HG02678 (cell line): ENCODE data around the gene COX6B2.
"Not testable (repeated sequence)": the region's sequence is repeated elsewhere in the genome, so short reads cannot be mapped to it uniquely, and the experiment has no call there.

Experiments used
- ATAC-seq: cut with Tn5 transposase; IDR thresholded peaks from one replicate; pipeline ENCODE4 v1.9.1; 2021; ENCODE audit warnings: mild to moderate bottlenecking, moderate library complexity; ENCODE audit not compliant: unreplicated experiment

The COX6B2 gene, protein sequence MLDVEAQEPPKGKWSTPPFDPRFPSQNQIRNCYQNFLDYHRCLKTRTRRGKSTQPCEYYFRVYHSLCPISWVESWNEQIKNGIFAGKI

DNA sequence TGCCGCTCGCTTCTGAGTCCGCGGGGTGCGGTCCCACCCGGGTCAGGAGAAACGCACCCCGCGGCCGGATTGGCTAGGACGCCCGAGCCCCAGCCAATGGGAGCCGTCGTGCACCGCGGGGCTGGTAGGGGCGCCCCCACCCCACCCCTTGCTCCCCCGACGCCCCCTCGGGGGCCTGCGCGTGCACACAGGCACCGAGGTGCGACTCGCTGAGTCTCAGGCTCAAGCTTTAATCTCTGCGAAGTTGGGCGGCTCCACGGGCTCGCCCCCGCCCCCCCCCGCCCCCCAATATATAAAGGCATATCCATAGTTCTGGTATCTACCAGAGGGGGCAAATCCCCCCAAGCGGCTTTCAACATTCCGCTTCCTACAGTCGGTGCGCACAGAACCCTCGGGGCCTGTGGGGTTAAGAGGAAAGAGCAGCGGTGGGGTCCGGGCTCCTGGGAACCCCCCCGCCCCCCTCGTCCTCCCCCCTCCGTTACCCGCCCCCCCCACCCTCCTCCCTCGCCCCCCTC, at the start of gene COX6B2:
COX6B2 (minus strand) TSS at position 22 of the 515 bp plus-strand sequence. CDS start 198 bp downstream, outside the sequence.
- ATAC-seq: no peak

DNA sequence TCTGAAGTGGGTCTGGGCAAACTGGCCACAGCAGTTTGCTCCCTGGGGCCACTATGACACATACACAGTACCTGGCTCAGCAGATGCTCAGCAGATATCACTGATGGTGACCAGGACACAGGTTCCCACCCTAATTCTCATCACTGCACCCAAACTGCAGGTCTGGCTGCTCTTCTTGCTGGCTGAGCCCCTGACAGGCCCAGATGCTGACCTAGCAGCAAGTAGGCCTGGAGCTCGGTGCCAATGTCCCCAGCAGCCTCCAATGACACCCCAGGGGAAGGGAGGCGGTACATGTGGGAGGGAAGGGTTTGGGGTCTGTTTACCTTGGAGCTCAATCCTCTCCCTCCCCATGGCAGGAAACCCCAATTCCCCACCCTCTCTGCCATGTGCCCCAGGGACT, 48.0 kb upstream of the COX6B2 start:
- no peak for ATAC-seq

DNA sequence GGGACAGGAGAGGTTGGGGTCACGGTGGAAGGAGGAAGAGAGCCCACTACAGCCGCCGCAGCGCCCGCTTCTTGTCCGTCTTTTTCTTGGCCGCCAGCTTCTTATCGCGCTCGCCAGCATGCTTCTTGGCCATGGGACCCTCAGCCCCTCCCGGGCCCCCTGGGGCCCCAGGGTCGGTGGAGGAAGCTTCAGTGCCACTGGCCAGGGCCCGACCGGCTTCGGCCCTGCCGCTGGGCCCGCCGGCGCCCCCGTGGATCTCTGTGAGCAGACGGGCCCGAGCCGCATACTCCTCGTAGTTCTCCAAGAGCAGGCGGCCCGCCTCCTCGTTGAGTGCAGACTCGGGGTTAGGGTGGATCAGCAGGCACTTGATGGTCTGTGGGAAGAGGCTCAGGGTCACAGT, 46.9 kb upstream of the COX6B2 start:
- not testable (repeated sequence) for ATAC-seq

DNA sequence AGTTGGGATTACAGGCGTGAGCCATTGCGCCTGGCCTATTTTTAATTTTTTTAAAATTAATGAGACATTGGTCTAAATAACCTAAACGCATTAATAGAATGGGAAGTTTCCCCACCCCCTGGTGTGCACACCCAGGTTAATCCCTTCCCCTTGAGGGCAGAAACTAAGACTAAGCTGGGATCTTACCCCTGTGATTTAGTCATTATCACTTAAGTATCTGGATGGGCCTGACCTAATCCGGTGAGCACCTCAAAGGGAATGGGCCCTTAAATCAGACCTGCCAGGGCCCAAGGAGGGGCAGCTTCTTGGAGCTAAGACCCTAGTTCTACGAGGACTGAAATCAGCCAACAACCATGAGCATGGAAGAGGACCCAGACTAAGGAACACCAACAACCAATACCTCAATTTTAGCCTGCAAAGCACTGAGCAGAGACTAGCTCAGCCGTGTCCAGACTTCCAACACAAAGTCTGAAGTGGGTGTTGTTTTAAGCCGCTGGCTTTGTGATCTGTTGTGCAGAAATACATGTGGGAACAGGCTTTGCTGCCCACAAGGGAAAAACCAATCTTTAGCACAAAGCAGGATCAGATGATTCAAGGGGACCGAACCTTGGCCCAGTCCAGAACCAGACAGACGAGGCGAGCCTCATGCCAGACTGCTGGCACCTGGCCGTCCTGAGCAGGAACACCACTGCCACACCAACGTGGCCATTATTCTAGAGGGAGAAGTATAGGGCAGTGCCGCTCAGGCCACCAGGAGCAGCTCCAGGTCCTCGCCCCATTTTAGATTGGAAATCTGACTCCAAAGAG, 46.0 kb upstream of the COX6B2 start:
- ATAC-seq: no peak

DNA sequence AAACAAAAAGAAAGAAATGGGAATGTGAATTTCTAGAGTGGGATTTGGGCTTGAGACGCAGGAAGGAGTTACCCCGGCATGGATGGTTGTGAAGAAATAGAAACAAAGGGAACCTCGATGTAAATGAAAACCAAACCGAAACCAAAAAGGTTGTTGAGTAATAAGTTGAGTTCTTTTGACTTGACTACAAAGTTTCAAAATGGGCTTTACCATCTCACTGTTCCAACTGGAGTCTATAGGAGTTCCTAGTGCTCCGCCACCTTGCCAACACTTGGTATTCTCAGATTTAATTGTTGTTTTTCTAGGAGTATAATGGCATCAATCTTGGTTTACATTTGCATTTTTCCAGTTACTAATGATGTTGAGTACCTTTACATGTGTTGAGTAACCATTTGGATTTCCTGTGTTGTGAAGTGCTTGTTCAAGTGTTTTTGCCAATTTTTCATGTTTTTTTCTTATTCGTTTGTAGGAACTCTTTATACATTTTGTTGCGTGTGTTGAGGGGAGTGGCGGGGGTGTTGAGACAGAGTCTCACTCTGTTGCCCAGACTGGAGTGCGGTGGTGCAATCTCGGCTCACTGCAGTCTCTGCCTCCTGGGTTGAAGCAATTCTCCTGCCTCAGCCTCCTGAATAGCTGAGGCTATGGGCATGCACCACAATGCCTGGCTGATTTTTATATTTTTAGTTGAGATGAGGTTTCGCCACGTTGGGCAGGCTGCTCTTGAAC, 43.8 kb upstream of the COX6B2 start:
- ATAC-seq: no peak

DNA sequence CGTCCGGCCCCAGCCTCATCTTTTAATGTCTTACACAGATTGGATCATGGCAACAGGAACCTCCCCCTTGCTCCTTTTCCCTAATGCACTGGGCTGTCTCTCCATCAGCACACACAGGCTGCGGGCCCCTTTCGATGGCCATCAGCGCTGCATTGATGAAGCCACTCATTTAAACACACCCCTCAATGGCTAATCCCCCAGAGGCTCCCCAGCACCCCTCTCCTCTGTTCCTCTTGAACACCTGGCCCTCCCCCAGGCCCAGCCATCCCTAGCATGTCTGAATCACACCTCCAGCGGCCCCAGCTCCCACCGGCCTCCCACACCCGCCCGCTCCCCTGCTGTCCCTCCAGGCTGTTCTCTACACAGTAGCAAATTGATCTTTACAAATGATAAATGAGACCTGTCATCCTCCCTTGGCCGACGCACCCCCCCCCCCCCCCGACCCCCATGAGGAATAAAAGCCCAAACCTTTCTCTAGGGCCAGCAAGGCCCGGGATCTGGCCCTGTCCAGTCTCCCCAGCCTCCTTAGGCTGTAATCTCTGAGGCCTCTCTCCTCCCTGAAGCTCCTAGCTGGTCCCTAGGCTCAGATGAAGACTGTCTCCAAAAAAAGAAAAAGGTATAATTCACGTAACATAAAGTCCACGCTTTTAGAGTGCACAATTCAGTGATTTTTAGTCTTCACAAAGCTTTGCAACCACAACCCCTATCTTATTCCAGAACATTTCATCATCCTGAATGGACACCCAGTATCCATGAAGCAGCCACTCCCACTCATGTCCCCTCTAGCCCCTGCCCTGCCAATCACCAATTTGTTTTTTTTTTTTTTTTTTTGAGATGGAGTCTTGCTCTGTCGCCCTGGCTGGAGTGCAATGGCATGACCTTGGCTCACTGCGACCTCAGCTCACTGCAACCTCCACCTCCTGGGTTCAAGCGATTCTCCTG, 38.6 kb upstream of the COX6B2 start:
- no peak for ATAC-seq

DNA sequence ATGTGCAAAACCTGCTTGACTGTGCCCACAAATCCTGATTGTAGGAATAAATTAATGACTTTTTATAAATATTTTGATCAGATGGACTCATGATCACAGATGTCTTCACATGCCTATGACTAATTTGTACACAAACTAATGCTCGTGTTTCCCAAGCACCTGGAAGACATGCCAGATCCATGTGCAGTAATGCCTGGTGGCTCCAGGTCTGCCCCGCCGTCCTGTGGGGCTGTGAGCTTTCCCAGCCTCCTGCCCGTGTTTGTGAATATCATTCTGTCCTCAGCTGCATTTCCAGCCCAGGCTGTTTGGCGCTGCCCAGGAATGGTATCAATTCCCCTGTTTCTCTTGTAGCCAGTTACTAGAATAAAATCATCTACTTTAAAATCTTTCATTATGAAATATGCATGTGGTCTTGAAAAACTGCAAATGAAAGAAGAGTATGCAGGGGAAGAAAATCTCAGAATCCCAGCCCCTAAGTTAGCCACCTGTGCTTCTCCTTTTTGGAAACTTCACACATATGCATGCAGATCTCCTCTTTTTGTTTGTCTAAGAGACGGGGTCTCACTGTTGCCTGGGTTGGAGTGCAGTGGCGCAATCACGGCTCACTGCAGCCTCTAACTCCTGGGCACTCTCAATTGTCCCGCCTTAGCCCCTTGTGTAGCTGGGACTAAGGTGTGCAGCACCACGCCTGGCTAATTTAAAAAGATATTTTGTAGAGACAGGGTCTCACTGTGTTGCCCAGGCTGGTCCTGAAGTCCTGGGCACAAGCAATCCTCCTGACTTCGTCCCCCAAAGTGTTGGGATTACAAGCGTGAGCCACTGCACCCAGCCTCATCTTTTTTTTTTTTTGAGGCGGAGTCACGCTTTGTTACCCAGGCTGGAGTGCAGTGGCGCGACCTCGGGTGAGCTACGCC, 37.4 kb upstream of the COX6B2 start:
- ATAC-seq: no peak

DNA sequence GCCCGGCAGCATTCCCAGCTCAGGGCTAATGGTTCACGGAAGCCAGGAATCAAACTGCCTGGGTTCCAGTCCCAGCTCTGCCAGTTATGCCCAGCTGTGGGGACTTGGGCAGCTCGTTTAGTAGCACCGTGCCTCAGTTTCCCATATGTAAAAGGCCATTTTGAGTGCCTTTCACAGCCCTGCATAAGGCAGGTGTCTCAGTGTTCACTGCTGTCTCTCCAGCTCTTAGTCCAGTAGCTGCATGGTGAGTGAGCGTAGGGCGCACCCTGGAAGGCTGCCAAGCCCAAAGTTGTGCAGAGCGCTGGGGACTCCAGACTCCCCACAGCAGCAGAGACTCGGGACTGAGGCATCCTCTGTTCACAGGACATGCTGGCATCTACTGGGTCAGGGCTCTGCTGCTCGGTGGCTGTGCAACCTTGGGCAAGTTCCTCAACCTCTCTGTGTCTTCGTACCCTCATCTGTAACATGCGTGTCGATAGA, 36.7 kb upstream of the COX6B2 start:
- no peak for ATAC-seq

DNA sequence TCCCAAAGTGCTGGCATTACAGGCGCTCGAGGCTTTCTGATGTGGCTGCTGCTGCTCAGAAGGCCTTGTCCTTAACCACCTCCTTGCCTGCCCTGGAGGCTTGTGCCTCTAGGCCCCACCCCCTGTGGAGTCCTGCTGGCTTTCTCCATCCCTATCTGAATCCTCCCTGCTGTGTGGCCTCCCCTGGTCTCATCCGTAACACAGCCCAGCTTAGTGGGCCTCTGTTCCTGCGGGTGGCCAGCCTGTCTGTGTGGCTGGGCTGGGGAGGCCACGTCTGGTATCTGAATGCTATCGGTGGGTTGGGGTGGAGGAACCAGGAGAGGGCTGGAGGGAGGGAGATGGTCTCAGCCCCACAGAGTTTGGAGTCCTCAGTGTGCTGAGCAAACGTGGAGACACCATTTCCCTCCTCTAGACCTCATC, 36.0 kb upstream of the COX6B2 start:
- ATAC-seq: no peak

DNA sequence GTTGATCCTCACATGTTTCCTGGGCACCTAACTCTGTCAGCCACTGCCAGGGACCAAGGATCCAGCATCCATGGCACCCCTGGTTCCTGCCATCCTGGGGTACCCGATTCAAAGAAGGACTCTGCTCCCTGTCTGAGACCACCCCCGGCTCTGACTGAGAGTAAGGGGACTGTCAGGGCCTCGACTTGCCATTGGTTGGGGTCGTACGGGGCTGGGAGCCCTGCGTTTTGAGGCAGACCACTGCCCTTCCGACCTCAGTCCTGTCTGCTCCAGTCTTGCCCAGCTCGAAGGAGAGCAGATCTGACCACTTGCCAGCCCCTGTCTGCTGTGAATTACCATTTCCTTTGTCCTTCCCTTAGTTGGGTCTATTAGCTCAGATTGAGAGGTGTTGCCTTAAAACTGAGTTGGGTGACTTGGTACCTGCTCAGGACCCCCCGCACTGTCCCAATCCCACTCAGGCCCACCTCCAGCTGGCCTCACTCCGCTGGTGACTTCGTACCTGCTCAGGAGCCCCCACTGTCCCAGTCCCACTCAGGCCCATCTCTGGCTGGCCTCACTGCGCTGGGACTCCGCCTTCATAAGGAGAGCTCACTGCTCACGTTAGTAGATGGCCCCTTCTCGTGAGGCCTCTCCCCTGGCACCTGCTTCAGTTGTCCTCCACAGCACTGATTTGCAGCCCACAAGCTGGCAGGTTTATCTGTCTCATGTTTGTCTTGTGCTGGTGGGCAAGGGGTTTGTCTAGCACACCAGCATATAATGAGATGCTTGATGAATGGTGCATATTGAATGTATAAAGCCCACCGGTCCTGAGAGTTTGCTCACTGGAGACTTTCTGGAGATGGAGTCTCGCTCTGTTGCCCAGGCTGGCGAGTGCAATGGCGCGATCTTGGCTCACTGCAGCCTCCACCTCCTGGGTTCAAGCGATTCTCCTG, 35.1 kb upstream of the COX6B2 start:
- ATAC-seq: no peak

DNA sequence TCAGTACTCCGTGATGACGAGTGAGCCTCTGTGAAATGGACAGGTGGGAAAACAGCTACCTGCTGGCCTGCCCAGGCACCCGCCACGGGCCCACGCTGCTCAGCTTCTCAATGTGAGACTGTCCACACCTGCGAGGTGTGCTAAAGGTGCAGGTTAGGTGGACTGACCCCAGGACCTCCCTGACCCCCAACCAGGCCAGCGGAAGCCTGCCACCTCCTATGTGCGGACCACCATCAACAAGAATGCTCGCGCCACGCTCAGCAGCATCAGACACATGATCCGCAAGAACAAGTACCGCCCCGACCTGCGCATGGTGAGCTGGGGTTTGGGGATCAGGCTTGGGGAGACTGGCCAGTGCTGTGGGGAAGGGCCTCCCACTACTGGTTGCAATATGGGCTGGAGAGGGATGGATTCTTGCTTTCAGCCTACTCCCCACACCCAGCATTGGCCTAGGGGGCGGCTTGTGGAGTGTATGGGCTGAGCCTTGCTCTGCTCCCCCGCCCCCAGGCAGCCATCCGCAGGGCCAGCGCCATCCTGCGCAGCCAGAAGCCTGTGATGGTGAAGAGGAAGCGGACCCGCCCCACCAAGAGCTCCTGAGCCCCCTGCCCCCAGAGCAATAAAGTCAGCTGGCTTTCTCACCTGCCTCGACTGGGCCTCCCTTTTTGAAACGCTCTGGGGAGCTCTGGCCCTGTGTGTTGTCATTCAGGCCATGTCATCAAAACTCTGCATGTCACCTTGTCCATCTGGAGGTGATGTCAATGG, 33.4 kb upstream of the COX6B2 start:
- ATAC-seq: no peak

DNA sequence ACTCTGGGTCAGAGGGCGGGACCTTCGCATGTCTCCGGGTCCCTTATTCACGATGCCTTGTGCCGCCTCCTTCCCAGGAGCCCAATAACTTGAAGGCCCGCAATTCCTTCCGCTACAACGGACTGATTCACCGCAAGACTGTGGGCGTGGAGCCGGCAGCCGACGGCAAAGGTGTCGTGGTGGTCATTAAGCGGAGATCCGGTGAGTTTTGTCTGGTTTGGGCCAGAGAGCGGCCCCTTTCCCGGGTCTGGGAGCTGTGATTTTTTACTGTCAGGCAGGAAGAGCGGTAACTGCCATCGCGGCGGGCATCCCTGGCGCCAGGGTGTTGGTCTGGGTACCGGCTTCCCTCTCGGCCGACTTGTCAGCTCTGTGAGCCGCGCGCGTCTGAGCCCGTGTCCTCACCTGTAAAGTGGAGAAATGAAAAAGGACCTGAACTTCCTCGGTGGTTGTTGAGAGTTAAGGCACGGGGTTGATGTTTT, 32.0 kb upstream of the COX6B2 start:
- ATAC-seq: no peak

DNA sequence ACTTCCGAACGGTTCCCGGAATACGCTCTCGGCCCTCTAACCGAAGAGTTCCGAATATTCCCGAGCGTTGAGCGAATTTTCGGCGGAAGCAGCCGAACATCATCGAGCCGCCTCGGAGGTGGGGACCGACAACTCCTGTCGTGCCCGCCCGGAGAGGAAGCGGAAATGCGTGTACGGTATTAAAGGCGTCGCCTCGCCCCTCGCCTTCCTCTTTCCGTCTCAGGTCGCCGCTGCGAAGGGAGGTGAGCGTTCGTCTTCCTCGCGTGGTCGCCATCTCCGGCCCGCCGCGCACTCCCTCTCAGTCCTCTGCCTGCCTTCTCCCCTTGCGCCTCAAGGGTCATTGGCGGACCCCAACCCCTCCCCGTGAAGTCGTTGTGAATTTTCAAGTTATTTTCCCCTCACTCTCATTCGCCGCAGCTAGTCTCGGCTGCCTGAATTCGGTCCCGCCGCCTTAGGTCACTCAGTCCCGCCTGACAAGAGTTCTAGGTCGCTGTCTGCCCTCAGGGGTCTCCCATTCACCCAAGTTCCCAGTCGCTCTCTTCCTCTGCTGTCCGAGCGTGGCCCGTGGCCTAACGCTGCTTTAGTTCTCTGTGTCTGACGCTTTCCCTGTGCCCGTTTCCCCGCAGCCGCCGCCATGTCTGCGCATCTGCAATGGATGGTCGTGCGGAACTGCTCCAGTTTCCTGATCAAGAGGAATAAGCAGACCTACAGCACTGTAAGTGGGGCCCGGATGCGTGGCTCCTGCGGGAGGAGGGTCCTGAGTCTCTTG, 31.4 kb upstream of the COX6B2 start, which contains the start of gene RPL28:
RPL28 (plus strand) TSS at position 209 of the 769 bp plus-strand sequence; CDS start at position 635, 426 bp downstream.
- ATAC-seq: peak; percentile 65

DNA sequence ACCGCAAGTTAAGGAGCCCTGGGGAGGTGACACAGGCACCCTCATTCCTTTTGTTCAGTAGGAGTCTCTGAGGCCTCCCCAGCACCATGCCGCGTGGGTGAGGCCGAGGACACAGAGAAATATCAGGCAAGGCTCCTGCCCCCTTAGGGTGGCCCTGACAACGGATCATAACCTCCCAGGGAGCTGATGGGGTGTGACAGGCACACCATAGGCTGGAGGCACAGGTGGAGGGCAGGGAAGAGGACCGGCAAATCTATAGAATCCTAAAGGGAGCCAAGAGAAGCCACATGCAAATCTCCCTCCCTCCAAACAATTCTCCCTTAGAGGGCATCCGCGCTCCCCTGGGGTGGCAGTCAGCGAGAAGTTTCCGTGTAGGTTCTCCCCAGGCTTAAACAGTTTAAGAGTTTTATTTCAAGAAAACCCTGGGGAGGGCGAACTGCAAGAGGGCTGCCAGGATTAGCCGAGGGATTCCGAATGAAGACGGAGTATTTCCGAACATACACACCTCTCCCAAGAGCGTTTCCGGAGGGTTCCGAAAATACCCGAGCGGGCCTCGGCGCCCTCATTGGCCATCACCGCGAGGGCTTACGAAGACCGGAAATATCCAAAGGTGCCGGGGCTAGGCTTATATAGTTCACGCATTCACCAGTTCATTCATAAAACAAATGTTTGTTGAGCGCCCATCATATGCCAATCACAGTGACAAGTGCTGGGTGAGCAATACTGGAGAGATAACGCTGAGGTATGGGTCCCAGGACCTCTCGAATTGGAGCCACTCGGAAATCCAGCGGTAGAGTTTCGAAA, 30.6 kb upstream of the COX6B2 start:
- peak; percentile 50 for ATAC-seq

DNA sequence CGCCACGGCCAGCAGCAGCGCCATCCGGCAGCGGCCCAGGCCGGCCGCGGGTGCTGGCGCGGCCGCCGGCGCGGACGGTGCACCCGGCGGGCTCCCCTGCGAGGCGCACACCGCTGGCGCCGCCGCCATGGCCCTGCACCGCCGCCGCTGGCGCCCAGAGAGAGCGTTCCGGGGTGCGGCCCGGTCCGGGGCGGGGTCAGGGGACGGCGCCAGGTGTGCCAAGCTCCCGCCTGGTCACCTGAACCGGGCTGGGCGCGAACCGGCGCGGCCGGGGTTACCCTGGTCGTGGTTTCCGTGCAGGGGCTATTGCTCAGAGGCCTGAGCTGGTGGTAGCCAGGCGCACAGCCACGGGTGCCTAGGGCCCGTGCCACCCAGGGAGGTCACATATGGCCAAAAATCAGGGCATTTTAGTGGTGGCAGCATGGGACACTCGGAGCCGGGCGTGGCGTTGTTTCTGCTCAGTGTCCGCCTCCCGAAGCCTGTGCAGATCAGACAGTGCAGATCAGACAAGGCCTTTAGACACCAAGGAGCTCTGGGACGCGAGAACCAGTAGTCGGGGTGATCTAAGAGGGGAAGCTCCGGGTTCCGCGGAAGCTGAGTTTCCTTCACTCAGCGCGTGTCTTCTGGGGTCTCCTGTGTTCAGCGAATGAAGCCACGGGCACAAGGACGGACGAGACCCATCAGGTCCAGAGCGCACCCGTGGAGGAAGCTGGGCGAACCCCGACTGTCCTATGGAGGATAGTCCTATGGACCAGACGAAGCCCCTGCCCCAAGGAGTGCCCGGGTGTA, 29.8 kb upstream of the COX6B2 start, which contains the start of gene TMEM238:
TMEM238 (minus strand) TSS at position 162 of the 789 bp plus-strand sequence; CDS start at position 129, 33 bp downstream.
- ATAC-seq: no peak
